ENCODE results near the gene RBM3. TPM values are rescaled to one million over a fixed set of nuclear protein-coding genes. Genes with fewer than 3 reads are reported as not detected.
"Not testable (repeated sequence)": the region's sequence is repeated elsewhere in the genome, so short reads cannot be mapped to it uniquely, and the experiment has no call there.

The RBM3 gene
- total RNA-seq, result 100 to 1,000 TPM; 176 to 335 TPM

DNA sequence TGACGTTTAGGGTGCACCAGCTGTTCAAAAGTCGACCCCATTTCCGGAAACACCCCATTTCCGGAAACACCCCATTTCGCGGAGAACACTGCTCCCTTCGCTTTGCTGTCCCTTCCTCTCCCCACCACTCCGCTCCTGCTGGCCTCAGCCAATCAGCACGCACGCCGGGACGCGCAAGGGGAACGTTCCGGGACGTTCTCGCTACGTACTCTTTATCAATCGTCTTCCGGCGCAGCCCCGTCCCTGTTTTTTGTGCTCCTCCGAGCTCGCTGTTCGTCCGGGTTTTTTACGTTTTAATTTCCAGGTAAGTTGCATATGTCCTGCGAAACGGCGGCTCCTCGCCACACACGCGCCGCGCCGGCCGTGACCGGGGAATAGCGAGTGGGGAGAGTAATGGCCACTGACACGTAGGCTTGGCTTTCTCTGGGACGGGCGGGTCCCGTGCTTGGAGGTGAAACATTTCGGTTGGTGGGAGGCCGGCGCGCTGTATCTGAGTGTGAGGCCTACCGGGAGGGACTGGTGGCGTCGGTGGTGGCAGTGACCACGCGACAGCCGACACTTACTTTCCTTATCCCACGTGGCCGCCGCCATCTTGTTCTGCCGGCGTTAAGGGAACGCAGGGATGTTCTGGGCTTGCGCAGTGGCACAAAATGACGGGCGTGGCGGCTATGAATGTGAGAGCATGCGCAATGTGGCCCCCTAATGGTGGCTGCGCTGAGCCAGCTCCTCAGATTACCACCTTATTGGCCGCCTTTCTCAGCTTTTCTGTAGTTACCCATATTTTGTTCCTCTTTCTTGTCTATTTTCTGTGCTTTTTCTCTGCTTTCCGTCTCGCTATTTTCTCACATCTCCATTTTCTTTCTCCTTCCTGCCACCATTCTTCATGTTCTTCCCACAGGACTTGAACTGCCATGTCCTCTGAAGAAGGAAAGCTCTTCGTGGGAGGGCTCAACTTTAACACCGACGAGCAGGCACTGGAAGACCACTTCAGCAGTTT is at the start of gene RBM3:
RBM3 (plus strand) TSS at position 215 of the 997 bp plus-strand sequence; CDS start at position 912, 697 bp downstream.
- peak; percentile 91 for ATAC-seq (replicated peaks)
- Mint-ChIP-seq H3K4me1 (peaks cover 11% of the 10 kb centered on the region), H3K27me3 (no peaks in the 10 kb centered on the region), H3K36me3 (ENCODE audit: low read depth) (peaks cover 59% of the 10 kb centered on the region), H3K9me3 (no peaks in the 10 kb centered on the region), H3K27ac (peak within 1 kb of the TSS; percentile 99), H3K4me3 (peak within 1 kb of the TSS; percentile 98)

DNA sequence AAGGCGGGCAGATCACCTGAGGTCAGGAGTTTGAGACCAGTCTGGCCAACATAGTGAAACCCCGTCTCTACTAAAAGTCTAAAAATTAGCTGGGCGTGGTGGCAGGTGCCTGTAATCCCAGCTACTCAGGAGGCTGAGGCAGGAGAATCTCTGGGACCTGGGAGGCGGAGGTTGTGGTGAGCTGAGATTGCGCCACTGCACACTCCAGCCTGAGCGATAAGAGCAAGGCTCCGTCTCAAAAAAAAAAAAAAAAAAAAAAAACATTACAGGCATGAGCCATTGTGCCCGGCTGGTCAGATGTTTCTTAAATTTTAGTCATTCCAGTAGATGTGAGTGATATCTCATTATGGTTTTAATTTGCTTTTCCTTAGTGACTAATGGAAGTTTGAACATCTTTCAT is 48.4 kb upstream of the RBM3 start:
- H3K27ac Mint-ChIP-seq; H3K27me3 Mint-ChIP-seq; H3K4me3 Mint-ChIP-seq; H3K9me3 Mint-ChIP-seq; ATAC-seq (replicated peaks): not testable (repeated sequence)
- peaks cover 54% of the 10 kb centered on the region for H3K36me3 Mint-ChIP-seq (ENCODE audit: low read depth)
- H3K4me1 Mint-ChIP-seq, result peaks cover 10% of the 10 kb centered on the region

DNA sequence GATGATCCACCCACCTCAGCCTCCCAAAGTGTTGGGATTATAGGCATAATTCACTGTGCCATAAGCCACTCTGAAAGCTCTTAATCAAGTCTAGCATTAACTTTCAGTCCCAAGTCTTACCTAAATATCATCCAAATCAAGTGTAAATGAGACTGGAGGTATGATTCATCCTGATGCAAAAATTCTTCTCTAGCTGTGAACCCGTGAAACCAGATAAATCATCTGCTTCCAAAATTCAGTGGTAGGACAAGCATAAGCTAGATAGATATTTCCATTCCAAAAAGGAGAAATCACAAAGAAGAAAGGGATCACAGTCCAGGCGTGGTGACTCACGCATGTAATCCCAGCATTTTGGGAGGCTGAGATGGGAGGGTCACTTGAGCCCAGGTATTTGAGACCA is 43.5 kb upstream of the RBM3 start:
- Mint-ChIP-seq H3K27ac (no peak overlapping the region), H3K36me3 (ENCODE audit: low read depth) (peaks cover 41% of the 10 kb centered on the region), H3K4me3 (no peak overlapping the region), H3K4me1 (peaks cover 21% of the 10 kb centered on the region), H3K9me3 (peaks cover 4% of the 10 kb centered on the region), H3K27me3 (no peaks in the 10 kb centered on the region)
- ATAC-seq (replicated peaks), result no peak

DNA sequence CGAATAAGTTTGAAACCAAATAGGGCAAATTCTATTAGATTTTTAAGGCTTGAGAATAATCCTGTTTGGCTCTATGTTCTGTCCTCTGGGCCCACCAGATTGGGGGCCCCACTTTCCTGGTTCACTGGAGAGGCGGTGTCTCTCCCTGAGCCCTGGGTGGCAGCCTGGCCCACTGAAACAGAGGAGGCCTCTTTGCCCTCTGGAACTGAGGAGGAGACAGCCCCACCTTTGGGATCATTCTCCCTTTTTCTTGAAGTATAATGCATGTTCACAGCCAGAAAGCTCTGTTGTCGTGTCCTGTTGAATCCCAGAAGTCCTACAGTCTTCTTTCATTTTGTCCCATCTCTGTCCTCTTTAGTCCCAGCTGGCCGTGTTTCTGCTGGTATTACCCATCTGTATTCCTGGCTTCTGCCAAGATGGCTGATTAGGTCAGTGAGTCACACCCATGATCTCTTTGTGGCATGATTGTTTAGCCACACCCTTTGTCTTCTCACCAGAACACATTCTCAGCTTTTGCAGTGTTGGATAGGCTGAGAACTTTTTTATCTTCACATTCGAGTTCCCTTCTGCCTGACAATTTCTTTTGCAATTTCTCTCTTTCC is 42.8 kb upstream of the RBM3 start:
- Mint-ChIP-seq H3K27me3 (no peaks in the 10 kb centered on the region), H3K4me1 (peaks cover 19% of the 10 kb centered on the region), H3K36me3 (ENCODE audit: low read depth) (peaks cover 34% of the 10 kb centered on the region), H3K27ac (peak overlapping the region; percentile 96), H3K4me3 (peak overlapping the region; percentile 70), H3K9me3 (peaks cover 4% of the 10 kb centered on the region)
- peak; percentile 88 for ATAC-seq (replicated peaks)

DNA sequence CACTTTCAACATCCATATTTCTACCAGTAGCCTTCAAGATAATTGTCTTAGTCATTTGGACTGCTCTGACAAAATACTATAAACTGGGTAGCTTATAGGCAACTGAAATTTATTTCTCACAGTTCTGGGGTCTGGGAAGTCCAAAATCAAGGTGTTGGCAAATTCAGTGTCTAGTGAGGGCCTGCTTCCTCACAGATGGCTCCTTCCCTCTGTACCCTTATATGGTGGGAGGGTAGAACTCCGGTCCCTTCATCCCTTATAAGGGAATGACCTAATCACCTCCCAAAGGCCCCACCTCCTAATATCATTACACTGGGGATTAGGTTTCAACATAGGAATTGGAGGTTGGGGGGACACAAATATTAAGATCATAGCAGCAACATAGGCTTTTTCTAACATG is 42.1 kb upstream of the RBM3 start:
- Mint-ChIP-seq H3K9me3 (peaks cover 4% of the 10 kb centered on the region), H3K27me3 (no peaks in the 10 kb centered on the region), H3K4me1 (peaks cover 15% of the 10 kb centered on the region), H3K36me3 (ENCODE audit: low read depth) (peaks cover 28% of the 10 kb centered on the region), H3K27ac (peak overlapping the region; percentile 96), H3K4me3 (peak overlapping the region; percentile 70)
- ATAC-seq (replicated peaks), result no peak

DNA sequence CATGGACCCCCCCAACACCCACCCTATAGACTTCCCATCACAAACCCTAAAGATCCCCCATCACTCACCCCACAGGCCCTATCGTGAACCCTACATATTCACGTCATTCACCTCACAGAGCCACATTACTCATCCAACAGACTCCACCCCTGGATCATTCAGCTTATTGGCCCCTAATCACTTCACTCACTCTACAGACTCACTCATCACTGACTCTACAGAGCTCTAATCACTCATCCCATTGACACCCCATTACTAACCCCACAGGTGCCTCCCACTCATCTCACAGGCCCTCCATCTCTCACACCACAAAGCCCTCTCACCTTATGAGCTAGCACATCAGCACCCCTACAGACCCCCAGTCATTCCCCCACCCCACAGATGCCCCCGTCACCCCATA is 41.1 kb upstream of the RBM3 start:
- peaks cover 15% of the 10 kb centered on the region for H3K4me1 Mint-ChIP-seq
- H3K36me3 Mint-ChIP-seq (ENCODE audit: low read depth), result peaks cover 19% of the 10 kb centered on the region
- H3K4me3 Mint-ChIP-seq, result no peak overlapping the region
- H3K9me3 Mint-ChIP-seq, result peaks cover 4% of the 10 kb centered on the region
- no peak overlapping the region for H3K27ac Mint-ChIP-seq
- H3K27me3 Mint-ChIP-seq, result no peaks in the 10 kb centered on the region
- ATAC-seq (replicated peaks), result peak; percentile 52

GRCh38 chrX:48538641-48539344 is 35.5 kb upstream of the RBM3 start:
- Mint-ChIP-seq H3K4me3 (peak overlapping the region; percentile 98), H3K36me3 (ENCODE audit: low read depth) (peaks cover 38% of the 10 kb centered on the region), H3K27me3 (no peaks in the 10 kb centered on the region), H3K27ac (peak overlapping the region; percentile 94), H3K9me3 (no peaks in the 10 kb centered on the region), H3K4me1 (peaks cover 7% of the 10 kb centered on the region)
- ATAC-seq (replicated peaks), result no peak

GRCh38 chrX:48539345-48540027 is 34.8 kb upstream of the RBM3 start, which contains the start of gene TBC1D25:
TBC1D25 (plus strand) TSS chrX:48539714; CDS start chrX:48539798, 84 bp downstream.
- no peaks in the 10 kb centered on the region for H3K9me3 Mint-ChIP-seq
- peak; percentile 90 for ATAC-seq (replicated peaks)

GRCh38 chrX:48540028-48540375 is 34.3 kb upstream of the RBM3 start:
- ATAC-seq (replicated peaks), result peak; percentile 67
- Mint-ChIP-seq H3K27me3 (no peaks in the 10 kb centered on the region), H3K9me3 (no peaks in the 10 kb centered on the region), H3K4me1 (peaks cover 7% of the 10 kb centered on the region), H3K4me3 (peak overlapping the region; percentile 98), H3K36me3 (ENCODE audit: low read depth) (peaks cover 50% of the 10 kb centered on the region), H3K27ac (peak overlapping the region; percentile 94)

More at GRCh38 chrX:48539345-48540027, 34.8 kb upstream of the RBM3 start, which contains the start of gene TBC1D25:
- H3K4me1 Mint-ChIP-seq, result peaks cover 7% of the 10 kb centered on the region
- peak within 1 kb of the TSS; percentile 94 for H3K27ac Mint-ChIP-seq
- peaks cover 44% of the 10 kb centered on the region for H3K36me3 Mint-ChIP-seq (ENCODE audit: low read depth)
- H3K4me3 Mint-ChIP-seq, result peak within 1 kb of the TSS; percentile 98
- H3K27me3 Mint-ChIP-seq, result no peaks in the 10 kb centered on the region

GRCh38 chrX:48540480-48540879 is 33.8 kb upstream of the RBM3 start:
- H3K27ac Mint-ChIP-seq, result peak overlapping the region; percentile 94
- no peak for ATAC-seq (replicated peaks)
- peak overlapping the region; percentile 98 for H3K4me3 Mint-ChIP-seq
- peaks cover 7% of the 10 kb centered on the region for H3K4me1 Mint-ChIP-seq
- no peaks in the 10 kb centered on the region for H3K27me3 Mint-ChIP-seq
- no peaks in the 10 kb centered on the region for H3K9me3 Mint-ChIP-seq
- peaks cover 54% of the 10 kb centered on the region for H3K36me3 Mint-ChIP-seq (ENCODE audit: low read depth)

- peak overlapping the region; percentile 98 for H3K4me3 Mint-ChIP-seq
- no peak for ATAC-seq (replicated peaks)
- peaks cover 7% of the 10 kb centered on the region for H3K4me1 Mint-ChIP-seq
- H3K9me3 Mint-ChIP-seq, result no peaks in the 10 kb centered on the region
- H3K36me3 Mint-ChIP-seq (ENCODE audit: low read depth), result peaks cover 62% of the 10 kb centered on the region
- H3K27ac Mint-ChIP-seq, result peak overlapping the region; percentile 94
- no peaks in the 10 kb centered on the region for H3K27me3 Mint-ChIP-seq
These were observed 33.0 kb upstream of the RBM3 start for GRCh38 chrX:48541140-48541814.

DNA sequence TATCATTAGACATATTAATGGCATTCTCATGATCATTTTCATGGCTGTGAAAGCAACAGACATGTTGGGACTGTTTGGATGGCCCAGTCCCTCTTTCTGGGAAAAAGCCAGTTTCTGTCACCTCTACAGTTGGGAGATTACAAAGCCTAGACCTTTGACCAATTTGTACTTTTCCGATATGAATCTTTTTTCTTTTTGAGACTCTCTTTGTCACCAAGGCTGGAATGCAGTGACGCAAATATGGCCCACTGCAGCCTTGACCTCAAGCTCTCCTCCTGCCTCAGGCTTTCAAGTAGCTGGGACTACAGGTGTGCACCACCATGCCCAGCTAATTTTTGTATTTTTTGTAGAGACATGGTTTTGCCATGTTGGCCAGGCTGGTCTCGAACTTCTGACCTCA is 25.4 kb upstream of the RBM3 start:
- Mint-ChIP-seq H3K4me1 (no peaks in the 10 kb centered on the region), H3K27me3 (no peaks in the 10 kb centered on the region), H3K9me3 (no peaks in the 10 kb centered on the region), H3K36me3 (ENCODE audit: low read depth) (peaks cover 82% of the 10 kb centered on the region), H3K27ac (no peak overlapping the region), H3K4me3 (no peak overlapping the region)
- ATAC-seq (replicated peaks), result no peak

- not testable (repeated sequence) for H3K4me1 Mint-ChIP-seq; H3K4me3 Mint-ChIP-seq; ATAC-seq (replicated peaks); H3K9me3 Mint-ChIP-seq; H3K27ac Mint-ChIP-seq; H3K27me3 Mint-ChIP-seq
- peaks cover 70% of the 10 kb centered on the region for H3K36me3 Mint-ChIP-seq (ENCODE audit: low read depth)
These were observed 18.5 kb upstream of the RBM3 start for GRCh38 chrX:48555731-48556325.
